Keratinocyte (primary cell): ENCODE measurements around the gene GRPEL2.

Source experiments
- EZH2 ChIP-seq: IDR thresholded peaks from one replicate; pipeline ENCODE4 v1.6.1; 2012; ENCODE audit warnings: inconsistent platforms, mild to moderate bottlenecking, low read length, moderate library complexity
- TF ChIP-seq, protein P1 (sequence below), 3 experiments: IDR thresholded peaks in 1 of 3; conservative IDR thresholded peaks in 1 of 3; optimal IDR thresholded peaks in 1 of 3; 2 replicates in 2 of 3; 3 replicates in 1 of 3; pipeline versions ENCODE3 to v1.5.1; 2011; ENCODE audit warnings: low read length in 3 of 3, mild to moderate bottlenecking in 3 of 3, moderate library complexity in 2 of 3, control low read depth in 1 of 3, inconsistent platforms in 1 of 3; ENCODE audit not compliant: insufficient read depth in 2 of 3; ENCODE audit errors: extremely low read depth in 1 of 3

DNA sequence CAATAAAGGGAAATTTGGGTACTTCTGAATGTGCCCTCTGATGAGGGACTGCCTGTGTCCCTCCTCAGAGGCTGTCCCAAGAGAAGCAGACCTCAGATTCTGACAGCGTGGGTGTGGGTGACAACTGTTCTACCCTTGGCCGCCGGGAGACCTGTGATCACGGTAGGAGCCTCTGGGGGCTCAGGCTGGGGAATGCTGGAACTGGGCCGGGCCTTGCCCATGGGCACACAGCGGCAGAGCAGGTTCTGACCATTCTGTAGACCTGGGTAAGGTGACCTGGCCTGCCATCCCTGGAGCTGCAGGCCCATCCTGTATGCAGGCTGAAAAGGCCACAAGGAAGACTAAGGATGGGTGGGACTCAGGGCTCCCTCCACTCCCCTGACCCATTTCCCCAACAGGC, 29.5 kb upstream of the GRPEL2 start:
- TF ChIP-seq, protein P1, sequence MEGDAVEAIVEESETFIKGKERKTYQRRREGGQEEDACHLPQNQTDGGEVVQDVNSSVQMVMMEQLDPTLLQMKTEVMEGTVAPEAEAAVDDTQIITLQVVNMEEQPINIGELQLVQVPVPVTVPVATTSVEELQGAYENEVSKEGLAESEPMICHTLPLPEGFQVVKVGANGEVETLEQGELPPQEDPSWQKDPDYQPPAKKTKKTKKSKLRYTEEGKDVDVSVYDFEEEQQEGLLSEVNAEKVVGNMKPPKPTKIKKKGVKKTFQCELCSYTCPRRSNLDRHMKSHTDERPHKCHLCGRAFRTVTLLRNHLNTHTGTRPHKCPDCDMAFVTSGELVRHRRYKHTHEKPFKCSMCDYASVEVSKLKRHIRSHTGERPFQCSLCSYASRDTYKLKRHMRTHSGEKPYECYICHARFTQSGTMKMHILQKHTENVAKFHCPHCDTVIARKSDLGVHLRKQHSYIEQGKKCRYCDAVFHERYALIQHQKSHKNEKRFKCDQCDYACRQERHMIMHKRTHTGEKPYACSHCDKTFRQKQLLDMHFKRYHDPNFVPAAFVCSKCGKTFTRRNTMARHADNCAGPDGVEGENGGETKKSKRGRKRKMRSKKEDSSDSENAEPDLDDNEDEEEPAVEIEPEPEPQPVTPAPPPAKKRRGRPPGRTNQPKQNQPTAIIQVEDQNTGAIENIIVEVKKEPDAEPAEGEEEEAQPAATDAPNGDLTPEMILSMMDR (optimal IDR thresholded peaks at IDR 0.05 in 1 of 3, IDR thresholded peaks at IDR 0.05 in 1 of 3, conservative IDR thresholded peaks at IDR 0.05 in 1 of 3; ENCODE audit: extremely low read depth in 1 of 3, insufficient read depth in 2 of 3, low read length in 3 of 3) = no peak
- TF ChIP-seq EZH2 = no peak
